Measurements from ENCODE around the gene GREB1L.

The GREB1L gene

GRCh38 chr18:21327101-21327500 lies 85.1 kb downstream of the GREB1L start:
- Histone ChIP-seq H3K27me3 (ENCODE audit: insufficient read depth, low read length) (no peaks in the 10 kb centered on the region), H3K36me3 (ENCODE audit: insufficient read depth, low read length) (no peaks in the 10 kb centered on the region), H2AFZ (ENCODE audit: low read length) (no peak overlapping the region), H3K9me2 (ENCODE audit: low read depth, low read length) (no peaks in the 10 kb centered on the region), H4K20me1 (ENCODE audit: insufficient read depth, low read length) (no peaks in the 10 kb centered on the region), H3K27ac (ENCODE audit: low read depth, low read length, poor library complexity, severe bottlenecking) (no peak overlapping the region), H3K79me2 (ENCODE audit: insufficient read depth, low read length) (no peaks in the 10 kb centered on the region), H3K4me1 (ENCODE audit: insufficient read depth, low read length, severe bottlenecking) (no peaks in the 10 kb centered on the region), H3F3A (ENCODE audit: insufficient read depth, low read length) (no peaks in the 10 kb centered on the region), H3K4me2 (ENCODE audit: low read length) (no peak overlapping the region), H3K9ac (ENCODE audit: low read length) (no peak overlapping the region), H3K9me3 (ENCODE audit: low read length) (no peaks in the 10 kb centered on the region), H3K4me3 (ENCODE audit: low read depth, low read length, poor library complexity, severe bottlenecking) (no peak overlapping the region)
- TF ChIP-seq EZH2 (IDR thresholded peaks at IDR 0.05; ENCODE audit: borderline replicate concordance, low read length) (no peak), CTCF (IDR thresholded peaks at IDR 0.05; ENCODE audit: low read length) (no peak)

GRCh38 chr18:21330122-21330701 lies 88.2 kb downstream of the GREB1L start:
- Histone ChIP-seq H3K4me2 (ENCODE audit: low read length) (no peak overlapping the region), H3K9me3 (ENCODE audit: low read length) (no peaks in the 10 kb centered on the region), H3K9ac (ENCODE audit: low read length) (no peak overlapping the region), H3K4me1 (ENCODE audit: insufficient read depth, low read length, severe bottlenecking) (no peaks in the 10 kb centered on the region), H3K36me3 (ENCODE audit: insufficient read depth, low read length) (no peaks in the 10 kb centered on the region), H3K79me2 (ENCODE audit: insufficient read depth, low read length) (no peaks in the 10 kb centered on the region), H4K20me1 (ENCODE audit: insufficient read depth, low read length) (no peaks in the 10 kb centered on the region), H3K27ac (ENCODE audit: low read depth, low read length, poor library complexity, severe bottlenecking) (no peak overlapping the region), H3F3A (ENCODE audit: insufficient read depth, low read length) (no peaks in the 10 kb centered on the region), H3K9me2 (ENCODE audit: low read depth, low read length) (no peaks in the 10 kb centered on the region), H3K27me3 (ENCODE audit: insufficient read depth, low read length) (0 out of 2 replicates have a peak, but pooled peaks cover 3% of the 10 kb centered on the region), H3K4me3 (ENCODE audit: low read depth, low read length, poor library complexity, severe bottlenecking) (no peak overlapping the region), H2AFZ (ENCODE audit: low read length) (no peak overlapping the region)
- TF ChIP-seq EZH2 (IDR thresholded peaks at IDR 0.05; ENCODE audit: borderline replicate concordance, low read length) (no peak), CTCF (IDR thresholded peaks at IDR 0.05; ENCODE audit: low read length) (no peak)

GRCh38 chr18:21331065-21331464 lies 89.0 kb downstream of the GREB1L start:
- no peak overlapping the region for H3K4me2 ChIP-seq (ENCODE audit: low read length)
- H3K9me2 ChIP-seq (ENCODE audit: low read depth, low read length): no peaks in the 10 kb centered on the region
- H3K79me2 ChIP-seq (ENCODE audit: insufficient read depth, low read length): no peaks in the 10 kb centered on the region

More at GRCh38 chr18:21331065-21331464, 89.0 kb downstream of the GREB1L start:
- H3K27ac ChIP-seq (ENCODE audit: low read depth, low read length, poor library complexity, severe bottlenecking): no peak overlapping the region
- H4K20me1 ChIP-seq (ENCODE audit: insufficient read depth, low read length): no peaks in the 10 kb centered on the region
- no peak overlapping the region for H3K9ac ChIP-seq (ENCODE audit: low read length)
- no peaks in the 10 kb centered on the region for H3K4me1 ChIP-seq (ENCODE audit: insufficient read depth, low read length, severe bottlenecking)
- no peak for TF ChIP-seq CTCF (IDR thresholded peaks at IDR 0.05; ENCODE audit: low read length)
- TF ChIP-seq EZH2 (IDR thresholded peaks at IDR 0.05; ENCODE audit: borderline replicate concordance, low read length): no peak
- H3K36me3 ChIP-seq (ENCODE audit: insufficient read depth, low read length): no peaks in the 10 kb centered on the region
- H3K27me3 ChIP-seq (ENCODE audit: insufficient read depth, low read length): 0 out of 2 replicates have a peak, but pooled peaks cover 3% of the 10 kb centered on the region
- H2AFZ ChIP-seq (ENCODE audit: low read length): no peak overlapping the region
- H3F3A ChIP-seq (ENCODE audit: insufficient read depth, low read length): no peaks in the 10 kb centered on the region
- no peak overlapping the region for H3K4me3 ChIP-seq (ENCODE audit: low read depth, low read length, poor library complexity, severe bottlenecking)
- H3K9me3 ChIP-seq (ENCODE audit: low read length): no peaks in the 10 kb centered on the region
